Epidermal melanocyte (primary cell): ENCODE results near the gene COP1.

Source experiments
- DNase-seq: peaks from one replicate; pipeline ENCODE4 v3.0.0; 2011; ENCODE audit warnings: low spot score; ENCODE audit not compliant: insufficient read length

The COP1 gene

DNA sequence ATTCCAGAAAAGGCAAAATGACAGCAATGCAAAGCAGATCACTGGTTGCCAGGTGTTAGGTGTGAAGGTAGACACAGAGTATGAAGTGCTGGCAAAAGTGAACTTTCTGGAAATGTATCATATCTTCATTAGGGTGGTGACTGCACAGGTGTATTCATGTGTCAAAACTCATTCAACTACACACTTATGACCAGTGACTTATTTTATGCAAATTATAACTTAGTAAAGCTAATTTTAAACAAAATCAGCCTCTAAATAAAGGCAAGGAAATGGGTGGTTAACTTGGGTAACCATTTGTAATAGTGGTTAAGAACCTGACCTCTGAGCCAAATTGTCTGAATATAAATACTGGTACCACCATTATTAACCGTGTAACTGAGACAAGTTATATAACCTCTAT is 7.4 kb downstream of the COP1 start:
- DNase-seq: no peak

DNA sequence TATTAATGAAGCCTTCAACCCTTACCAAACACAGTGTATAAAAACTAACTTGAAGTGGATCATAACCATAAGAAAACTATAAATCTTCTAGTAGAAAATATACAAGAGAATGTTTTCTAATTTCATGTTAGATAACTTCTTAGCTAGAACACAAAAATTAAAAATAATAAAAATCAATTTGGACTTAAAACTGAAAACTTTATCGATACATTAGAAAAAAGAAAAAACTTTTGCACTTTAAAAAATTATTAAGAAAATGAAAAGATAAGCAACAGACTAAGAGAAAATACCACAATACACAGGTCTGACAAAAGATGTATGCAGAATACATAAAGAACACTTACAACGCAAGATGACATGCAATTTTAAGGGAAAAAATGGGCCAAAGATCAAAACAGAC is 8.7 kb downstream of the COP1 start:
- no peak for DNase-seq

DNA sequence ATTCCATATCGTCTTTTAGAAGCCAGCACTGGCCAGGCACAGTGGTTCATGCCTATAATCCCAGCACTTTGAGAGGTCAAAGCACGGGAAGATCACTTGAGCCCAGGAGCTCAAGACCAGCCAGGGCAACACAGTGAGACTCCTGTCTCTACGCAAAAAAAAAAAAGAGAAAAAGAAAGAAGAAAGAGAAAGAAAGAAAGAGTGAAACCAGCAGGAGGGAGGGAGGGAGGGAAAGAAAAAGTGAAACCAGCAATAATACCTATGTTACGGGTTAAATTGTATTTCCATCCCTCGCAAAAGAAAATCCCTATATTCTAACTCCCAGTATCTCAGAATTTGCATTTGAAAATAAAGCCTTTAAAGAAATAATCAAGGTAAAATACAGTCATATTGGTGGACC is 10.4 kb downstream of the COP1 start:
- no peak for DNase-seq

DNA sequence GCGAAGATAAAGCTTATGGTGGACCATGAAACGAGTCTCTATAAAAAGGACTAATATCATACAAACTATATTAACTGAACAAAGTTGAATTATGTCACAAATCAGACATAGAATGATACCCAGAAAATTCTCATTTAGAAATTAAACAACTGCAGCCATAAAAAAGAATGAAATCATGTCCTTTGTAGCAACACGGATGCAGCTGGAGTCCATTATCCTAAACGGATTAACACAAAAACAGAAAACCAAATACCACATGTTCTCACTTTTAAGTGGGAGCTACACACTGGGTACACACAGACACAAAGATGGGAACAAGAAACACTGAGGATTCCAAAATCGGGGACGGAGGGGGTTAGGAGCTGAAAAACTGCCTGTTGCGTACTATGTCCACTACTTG is 11.5 kb downstream of the COP1 start:
- DNase-seq: no peak

DNA sequence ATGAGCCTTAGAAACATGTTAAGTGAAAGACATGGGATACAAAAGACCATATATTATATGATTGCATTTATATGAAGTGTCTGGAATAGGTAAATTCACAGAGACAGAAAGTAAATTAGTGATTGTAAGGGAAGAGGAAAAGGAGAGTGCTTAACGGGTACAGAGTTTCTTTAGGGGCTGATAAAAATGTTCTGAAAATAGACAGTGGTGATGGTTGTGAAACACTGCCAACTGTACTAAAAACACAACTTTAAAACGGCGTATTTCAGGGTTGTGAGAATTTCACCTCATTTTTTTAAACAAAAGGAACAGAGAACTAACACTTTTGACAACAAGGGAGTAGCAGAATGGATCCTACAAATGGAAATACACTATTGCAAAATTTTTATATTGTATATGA is 13.4 kb downstream of the COP1 start:
- DNase-seq: no peak

DNA sequence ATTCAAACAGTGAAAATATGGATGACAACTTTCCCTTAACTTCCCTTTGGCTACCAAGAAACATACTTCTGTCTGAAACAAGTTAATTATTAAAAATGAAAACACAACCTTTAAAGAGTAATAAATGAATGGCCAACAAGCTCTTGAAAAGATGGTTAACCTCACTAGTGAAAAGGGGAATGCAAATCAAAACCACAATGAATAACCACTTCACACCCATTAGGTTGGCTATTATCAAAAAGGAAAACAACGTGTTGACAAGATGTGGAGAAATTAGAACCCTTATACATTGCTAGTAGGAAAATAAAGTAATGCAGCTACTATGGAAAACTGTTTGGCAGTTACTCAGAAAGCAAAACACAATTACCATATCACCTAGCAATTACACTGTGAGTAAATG is 14.1 kb downstream of the COP1 start:
- DNase-seq: no peak

DNA sequence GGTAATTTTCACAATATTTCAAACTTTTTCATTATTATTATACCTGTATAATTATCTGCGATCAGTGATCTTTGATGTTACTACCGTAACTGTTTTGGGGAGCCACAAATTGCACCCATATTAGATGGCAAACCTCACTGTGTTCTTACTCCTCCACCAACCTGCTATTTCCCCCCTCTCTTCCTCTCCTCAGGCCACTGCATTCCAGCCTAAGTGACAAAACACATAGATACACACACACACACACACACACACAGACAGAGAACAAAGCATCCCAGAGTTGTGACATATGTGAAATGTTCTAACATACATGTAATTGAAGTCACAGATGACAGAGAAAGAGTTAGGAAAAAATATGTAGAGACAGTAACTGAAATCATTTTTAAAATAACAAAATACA is 18.5 kb downstream of the COP1 start:
- DNase-seq: no peak

DNA sequence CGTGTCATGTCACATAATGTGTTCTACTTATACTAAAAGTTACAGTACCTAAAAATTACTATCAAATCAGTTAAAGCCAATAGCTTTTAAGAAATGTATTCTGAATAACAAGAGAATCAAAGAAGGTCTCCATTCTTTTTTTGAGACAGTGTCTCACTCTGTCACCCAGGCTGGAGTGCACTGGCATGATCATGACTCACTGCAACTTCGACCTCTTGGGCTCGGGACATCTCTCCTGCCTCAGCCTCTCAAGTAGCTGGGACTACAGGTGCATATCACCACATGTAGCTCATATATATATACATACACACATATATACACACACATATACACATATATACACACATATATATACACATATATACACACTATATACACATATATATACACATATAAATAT is 20.1 kb downstream of the COP1 start:
- no peak for DNase-seq

DNA sequence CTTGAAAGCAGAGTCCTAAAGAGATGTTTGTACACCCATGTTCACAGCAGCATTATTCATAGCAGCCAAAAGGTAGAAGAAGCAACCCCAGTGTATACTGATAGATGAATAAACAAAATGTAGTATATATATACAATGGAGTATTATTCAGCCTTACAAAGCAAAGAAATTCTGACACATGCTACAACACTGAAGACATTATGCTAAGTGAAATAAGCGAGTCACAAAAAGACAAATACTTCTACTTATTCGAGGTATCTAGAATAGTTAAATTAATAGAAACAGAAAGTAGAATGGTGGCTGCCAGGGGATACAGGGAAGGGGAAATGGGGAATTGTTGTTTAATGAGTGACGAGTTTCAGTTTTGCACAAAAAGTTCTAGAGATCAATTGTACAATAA is 23.5 kb downstream of the COP1 start:
- DNase-seq: no peak

DNA sequence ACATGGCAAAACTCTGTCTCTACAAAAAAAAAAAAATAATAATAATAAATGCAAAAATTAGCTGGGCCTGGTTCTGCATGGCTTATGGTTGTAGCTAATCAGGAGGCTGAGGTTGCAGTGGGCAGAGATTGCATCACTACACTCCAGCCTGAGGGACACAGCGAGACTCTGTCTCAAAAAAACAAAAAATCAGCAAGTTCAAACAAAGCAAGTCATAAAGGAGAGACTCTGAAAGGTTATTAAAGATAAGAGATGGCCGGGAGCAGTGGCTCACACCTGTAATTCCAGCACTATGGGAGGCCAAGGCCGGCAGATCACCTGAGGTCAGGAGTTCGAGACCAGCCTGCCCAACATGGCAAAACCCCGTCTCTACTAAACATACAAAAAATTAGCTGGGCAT is 28.8 kb downstream of the COP1 start:
- no peak for DNase-seq

DNA sequence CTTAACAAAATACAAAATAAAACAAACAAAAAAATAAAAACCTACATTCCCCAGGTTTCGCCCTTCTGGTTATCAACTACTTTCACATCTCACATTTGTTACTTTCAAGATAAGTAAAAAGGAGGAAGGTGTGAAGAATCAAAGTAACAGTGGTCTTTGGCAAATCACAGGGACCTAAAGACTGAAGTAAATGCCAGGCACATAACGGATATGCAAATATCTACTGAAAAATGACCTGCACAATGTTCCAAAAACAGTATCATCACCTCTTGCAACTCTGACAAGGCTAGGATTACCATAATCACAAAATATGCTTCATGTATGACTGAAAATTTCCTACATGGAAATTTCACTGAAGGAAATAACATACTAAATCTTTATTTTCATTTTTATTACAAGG is 29.3 kb downstream of the COP1 start:
- DNase-seq: no peak

DNA sequence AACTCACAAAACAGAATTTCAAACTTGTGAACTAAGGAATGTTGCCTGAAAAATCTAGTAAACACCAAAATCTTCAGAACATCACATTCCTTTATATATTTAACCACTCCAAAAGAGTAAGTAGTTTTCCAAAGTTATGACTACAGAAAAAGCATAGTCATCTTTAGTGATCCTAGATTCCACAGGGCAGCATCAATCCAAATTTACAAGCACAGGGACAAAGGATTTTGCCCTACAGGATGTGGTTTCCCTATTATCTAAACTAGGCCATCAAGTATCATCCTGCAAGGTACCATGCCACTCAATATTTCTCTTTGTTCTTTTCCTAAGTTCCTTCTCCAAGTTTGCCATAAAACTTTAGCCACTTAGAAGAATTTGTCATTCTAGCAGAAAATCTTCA is 33.0 kb downstream of the COP1 start:
- DNase-seq: no peak

DNA sequence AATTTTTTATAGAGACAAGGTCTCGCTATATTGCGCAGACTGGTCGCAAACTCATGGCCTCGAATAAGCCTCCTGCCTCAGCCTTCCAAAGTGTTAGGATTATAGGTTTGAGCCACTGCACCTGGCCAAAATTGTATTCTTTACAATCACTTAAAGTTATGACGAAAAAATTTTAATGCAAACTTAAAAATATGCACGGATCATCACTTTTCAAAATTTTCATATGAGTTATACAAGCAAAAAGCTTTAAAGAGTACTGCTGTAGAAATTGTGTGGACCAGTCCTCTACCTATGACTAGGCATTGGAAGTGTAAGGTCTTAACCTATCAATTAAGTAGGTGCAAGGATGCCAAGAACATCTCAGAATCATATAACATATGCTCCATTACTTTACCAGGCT is 34.9 kb downstream of the COP1 start:
- DNase-seq: no peak

DNA sequence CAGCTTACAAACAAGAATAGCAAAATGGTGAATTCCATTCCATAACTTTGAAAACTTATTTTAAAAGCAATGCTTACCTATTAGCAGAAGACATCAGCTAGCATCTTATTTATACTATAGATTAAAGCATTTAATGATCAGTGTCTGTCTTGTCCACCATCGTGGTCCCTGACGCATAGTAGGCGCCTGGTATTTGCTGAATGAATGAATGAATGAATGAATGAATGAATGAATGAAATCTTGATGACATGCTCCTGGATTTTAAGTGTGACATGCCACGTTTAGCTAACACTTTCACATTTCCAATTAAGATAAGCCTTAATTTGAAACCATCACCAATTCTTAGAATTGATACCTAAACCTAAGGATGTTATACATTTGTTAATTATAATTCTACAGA is 39.9 kb downstream of the COP1 start:
- DNase-seq: no peak

DNA sequence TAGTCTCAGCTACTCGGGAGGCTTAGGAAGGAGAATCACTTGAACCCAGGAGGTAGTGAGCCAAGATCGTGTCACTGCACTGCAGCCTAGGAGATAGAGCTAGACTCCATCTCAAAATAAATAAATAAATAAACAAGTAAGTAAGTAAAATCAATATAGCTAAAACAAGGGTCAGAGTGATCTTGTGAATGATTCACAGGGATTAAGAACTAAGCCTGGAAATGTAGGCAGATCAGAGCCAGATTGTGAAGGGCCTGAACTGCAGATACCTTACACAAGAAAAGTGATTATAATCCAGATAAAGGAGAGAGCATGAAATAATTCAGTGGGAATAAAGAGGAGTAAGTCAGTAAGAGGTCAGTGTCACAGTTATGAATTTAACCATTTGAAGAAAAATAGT is 41.5 kb downstream of the COP1 start:
- DNase-seq: no peak

DNA sequence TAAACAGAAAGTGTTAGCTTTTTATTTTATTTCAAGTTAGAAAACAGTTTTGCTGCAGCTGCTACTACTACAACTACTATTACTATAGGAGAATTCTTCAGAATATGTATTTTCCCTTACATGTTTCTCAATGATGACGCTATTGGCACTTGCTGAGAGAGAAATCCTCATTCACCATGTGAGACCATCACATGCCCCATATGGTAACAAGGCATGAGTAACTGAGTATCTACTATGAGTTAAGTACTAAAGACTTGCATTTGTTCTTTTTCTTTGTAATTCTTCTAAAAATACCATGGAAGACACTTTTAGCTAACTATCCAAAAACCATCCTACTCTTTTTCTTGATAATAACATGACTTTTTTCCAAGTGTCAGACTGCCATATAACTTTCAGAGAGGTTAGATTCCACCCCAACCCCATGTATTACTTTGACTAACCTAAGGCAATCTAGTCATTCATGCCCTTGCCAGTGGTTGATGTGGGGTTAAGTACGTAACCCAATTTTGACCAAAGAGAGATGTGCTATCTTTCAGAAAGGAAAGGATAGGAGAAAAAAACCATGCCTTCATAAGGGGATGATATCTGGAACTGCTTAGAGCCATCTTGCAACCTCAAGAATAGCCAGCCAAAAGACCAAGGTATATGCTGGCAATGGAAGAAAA is 42.9 kb downstream of the COP1 start:
- no peak for DNase-seq

DNA sequence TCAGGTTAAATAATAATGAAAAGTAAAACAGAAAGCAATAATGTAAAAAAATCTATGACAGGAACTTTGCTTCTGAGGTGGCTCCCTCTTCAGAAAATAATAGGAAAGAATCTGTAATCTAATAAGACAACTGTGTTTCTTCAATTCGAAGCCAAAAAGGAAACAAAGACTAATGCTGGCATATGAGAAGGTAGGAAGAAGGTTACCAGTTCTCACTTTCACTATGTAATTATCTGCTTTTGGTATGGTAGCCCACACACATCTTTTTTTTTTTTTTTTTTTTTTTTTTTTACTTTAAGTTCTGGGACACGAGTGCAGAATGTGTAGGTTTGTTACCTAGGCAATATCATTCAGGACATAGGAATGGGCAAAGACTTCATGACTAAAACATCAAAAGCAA is 47.1 kb downstream of the COP1 start:
- DNase-seq: no peak

DNA sequence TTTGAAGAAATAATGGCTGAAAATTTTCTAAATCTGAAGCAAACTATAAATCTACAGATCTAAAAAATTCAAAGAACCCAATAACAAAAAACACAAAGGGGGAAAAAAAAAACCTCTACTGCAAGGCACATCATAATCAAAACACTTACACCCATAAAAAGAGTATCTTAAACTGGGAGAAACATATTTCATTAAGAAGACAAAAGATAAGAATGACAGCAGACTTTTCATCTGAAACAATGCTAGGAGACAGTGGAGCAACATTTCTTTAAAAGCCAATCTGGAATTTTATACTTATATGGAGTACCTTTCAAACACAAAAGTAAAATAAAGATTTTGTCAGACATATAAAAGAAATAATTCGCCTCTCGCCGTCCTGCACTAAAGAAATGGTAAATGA is 49.1 kb downstream of the COP1 start:
- no peak for DNase-seq

DNA sequence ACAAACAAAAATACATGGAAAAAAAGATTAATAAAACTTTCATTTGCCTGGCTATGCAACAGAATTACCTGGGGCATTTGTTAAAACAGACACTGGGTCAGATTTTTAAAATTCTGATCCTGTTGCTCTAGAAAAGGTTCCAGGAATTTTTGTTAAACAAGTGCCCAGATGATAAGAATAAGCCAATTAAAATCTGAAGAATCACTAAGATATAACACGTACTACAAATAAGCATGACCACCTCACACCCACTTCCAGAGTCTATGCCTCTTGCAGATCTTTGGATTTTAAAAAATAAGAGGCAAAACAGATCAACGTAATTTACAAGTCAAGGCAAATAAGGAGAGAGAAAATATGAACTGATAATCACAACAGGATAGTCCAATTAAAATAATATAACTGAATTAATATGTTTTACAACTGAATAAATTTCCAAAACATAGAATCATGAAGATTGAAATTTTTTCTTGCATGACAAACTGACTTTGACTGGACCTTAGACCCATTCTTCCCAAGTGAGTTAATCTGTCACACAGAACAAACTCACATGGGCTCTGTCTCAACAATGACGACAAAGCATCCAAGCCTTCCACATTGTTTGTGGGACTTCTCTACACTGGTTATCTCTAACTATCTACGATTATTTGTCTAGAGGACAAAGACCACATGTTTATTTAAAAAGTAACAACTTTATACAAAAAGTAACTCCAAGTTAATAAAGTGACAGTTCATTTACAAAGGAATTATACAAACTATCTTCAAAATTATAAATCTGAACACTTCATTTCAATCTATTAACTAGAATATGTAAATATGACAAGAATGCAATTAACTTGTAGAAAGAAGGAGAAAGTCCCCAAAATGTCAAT is 56.9 kb downstream of the COP1 start:
- DNase-seq: no peak

DNA sequence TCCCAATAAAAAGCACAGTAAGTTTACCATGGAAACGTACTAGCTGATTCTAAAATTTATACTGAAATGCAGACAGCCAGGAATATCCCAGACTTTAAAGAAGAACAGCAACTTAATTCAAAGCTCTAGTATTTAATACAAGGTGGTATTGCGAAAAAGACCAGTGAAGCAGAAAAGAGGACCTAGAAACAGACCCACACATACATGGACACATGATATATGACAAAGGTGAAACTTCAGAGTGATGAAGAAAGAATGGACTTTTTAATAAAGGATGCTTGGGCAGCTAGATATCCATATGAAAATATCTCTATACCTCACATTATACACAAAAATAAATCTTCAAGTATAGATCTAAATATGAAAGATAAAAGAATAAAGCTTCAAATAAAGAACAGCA is 62.6 kb downstream of the COP1 start:
- no peak for DNase-seq

DNA sequence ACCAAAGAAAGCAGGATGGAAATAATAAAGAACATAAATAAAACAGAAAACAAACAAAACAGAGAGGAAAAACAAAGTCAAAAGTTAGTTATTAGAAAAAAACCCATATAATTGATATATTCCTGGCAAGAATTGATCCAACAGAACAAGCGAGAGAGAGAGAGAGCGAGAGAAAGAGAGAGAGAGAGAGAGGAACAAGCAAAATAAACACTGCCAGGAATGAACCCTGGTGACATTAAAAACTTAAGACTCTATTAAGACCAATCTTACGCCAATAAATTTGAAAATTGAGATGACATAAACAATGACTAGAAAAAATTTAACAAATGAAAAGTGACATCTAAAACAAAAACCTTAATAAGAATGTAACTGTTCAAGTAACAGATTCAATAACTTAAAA is 64.1 kb downstream of the COP1 start:
- no peak for DNase-seq

DNA sequence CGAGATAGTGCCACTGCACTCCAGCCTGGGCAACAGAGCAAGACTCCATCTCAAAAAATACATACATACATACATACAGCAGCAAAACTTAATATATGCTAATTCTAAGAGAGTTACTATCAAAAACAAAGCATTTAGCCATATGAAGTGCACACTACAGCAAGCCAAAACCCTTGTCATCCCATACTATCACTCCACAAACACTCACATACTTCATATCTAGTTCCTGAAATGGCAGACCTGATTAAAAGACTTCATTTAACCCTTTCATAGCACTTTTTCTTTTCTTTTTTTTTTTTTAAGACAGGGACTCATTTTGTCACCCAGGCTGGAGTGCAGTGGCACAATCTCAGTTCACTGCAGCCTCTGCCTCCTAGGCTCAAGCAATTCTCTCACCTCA is 65.6 kb downstream of the COP1 start:
- no peak for DNase-seq

DNA sequence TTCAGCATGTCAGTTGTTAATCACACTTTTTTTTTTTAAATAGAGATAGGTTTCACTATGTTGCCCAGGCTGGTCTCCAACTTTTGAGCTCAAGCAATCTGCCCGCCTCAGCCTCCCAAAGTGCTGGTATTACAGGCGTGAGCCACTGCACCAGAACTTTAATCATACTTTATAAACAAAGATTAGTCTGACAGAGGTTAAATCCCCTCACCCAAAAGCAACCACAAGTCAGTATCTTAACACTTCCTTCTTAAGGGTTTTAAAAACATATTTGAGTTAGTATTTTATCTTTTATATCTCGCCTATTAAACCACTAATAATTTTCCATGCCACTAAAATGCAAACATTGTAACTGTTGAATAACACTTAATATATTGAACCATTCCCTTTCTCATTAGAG is 70.2 kb downstream of the COP1 start:
- DNase-seq: no peak
